ENCODE data around the gene LRRN2.

DNA sequence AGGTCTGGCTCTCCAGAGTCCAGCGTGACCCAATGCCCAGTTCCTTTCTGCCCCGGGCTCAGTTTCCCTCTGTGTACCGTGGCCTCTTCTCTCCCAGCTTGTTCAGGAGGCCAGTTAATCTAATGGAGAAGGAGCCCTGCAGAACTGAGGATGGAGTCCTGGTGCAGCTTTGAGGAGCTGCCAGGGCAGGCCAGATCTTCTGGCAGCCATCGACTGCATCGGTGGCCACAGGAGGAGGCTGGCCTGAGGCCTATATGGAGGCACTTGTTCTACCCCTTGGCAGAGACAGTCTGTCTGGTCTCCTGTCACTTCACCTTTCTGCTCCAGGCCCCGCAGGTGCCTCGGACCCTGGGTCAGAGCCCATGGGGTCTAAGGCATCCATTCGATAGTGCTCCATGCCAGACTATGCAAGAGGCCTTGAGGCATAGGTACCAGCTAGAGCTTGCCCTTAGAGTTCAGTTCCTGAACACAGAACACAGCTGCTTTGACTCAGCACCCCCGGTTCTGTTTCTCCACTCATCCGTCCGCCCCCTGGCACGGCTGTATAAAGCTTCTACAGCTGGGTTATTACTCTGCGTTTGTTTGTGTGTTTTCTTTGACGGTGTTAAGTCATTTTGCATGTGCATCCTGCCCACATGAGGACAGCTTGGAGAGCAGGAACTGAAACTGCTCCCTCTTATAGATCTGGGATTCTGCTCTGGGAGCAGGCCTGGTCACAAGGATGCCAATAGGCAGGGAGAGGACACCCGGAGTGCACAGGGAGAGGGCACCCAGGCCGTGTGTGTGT lies 18.5 kb upstream of the LRRN2 start:
- TF ChIP-seq, protein P1, sequence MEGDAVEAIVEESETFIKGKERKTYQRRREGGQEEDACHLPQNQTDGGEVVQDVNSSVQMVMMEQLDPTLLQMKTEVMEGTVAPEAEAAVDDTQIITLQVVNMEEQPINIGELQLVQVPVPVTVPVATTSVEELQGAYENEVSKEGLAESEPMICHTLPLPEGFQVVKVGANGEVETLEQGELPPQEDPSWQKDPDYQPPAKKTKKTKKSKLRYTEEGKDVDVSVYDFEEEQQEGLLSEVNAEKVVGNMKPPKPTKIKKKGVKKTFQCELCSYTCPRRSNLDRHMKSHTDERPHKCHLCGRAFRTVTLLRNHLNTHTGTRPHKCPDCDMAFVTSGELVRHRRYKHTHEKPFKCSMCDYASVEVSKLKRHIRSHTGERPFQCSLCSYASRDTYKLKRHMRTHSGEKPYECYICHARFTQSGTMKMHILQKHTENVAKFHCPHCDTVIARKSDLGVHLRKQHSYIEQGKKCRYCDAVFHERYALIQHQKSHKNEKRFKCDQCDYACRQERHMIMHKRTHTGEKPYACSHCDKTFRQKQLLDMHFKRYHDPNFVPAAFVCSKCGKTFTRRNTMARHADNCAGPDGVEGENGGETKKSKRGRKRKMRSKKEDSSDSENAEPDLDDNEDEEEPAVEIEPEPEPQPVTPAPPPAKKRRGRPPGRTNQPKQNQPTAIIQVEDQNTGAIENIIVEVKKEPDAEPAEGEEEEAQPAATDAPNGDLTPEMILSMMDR (IDR thresholded peaks at IDR 0.05): no peak
- TF ChIP-seq POLR2A (IDR thresholded peaks at IDR 0.05): no peak

Measured in body of pancreas (tissue), 4 donors.